HG03196 (cell line): ENCODE data around the gene TRIM71.

Source experiments
- ATAC-seq: cut with Tn5 transposase; IDR thresholded peaks from one replicate; pipeline ENCODE4 v1.9.1; 2021; ENCODE audit not compliant: unreplicated experiment

TRIM71 gene

DNA sequence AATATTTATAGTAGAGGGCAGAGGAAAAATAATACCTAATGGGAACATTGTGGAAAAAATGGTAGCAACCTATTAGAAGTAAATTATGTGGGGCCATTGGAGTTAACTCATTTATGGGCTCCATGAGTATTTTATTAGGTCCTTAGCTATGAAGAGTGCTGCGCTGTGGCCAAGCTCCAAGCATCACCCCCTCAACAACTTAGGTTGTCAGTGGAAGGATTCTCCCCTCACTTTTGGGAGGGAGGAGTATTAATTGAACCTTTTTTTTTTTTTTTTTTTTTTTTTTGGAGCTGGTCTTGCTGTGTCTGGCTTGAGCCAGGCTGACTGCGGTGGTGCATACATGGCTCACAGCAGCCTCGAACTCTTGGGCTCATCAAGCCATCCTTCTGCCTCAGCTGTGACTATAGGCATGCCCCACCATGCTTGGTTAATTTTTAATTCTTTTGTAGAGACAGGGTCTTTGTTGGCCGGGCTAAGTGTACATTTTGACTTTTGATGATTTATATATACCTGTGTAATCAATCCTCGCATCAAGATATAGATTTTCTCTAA lies 45.2 kb downstream of the TRIM71 start:
- no peak for ATAC-seq

DNA sequence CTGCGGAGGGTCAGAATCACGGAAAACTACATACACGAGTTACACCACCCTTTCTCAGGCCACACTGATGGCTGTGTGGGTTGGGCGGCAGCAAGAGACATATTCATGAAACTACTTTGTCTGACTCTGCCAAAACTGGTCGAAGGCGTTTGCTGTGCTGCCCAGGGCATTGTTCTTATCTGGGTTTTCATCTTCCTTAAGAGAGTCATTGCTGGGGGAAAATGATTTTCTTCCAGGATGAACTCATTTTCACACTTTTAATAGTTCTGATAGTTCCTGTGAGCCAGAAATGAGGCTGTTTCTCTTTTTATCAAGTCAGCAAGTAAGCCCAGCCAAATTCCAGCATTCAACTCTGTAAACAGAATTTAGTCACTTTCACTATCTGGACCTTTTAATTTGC lies 47.6 kb downstream of the TRIM71 start:
- no peak for ATAC-seq

DNA sequence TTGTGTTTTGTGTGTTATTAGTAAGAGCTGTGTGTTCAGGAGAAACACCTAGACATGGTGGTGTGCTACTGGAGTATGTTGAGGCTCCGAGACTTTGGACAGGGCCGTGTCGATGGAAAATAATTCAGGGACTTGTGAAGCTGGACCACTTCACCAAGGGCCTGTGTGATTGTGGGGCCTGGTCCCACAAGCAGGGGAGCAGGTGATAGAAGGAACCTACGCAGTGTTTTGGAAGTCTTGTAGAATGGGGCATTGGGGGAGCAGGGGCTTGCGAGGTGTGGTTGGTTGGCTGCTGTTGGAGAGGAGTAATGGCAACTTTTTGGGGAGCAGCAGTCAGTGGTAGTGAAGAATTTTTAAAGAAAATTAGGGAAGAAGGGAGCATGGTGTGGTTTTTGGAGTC lies 48.7 kb downstream of the TRIM71 start:
- no peak for ATAC-seq

DNA sequence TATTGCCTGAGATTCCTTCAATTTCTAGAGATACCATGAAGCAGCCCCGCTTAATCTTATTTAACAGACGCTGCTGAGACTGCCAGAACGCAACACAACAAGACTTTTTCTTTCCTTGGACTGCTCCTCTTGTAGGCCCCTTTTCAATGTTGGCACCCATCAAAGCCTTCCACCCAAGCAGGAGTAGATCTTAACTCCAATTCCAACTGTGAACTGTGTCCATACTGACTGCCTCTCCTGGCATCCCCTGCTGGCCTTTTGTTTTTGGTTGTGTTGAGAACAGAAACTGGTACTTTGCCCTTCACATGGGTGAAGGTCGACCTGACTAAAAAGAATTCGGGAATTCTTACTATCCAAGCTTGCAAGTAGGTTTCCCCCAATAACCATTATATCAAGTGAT lies 50.2 kb downstream of the TRIM71 start:
- no peak for ATAC-seq

DNA sequence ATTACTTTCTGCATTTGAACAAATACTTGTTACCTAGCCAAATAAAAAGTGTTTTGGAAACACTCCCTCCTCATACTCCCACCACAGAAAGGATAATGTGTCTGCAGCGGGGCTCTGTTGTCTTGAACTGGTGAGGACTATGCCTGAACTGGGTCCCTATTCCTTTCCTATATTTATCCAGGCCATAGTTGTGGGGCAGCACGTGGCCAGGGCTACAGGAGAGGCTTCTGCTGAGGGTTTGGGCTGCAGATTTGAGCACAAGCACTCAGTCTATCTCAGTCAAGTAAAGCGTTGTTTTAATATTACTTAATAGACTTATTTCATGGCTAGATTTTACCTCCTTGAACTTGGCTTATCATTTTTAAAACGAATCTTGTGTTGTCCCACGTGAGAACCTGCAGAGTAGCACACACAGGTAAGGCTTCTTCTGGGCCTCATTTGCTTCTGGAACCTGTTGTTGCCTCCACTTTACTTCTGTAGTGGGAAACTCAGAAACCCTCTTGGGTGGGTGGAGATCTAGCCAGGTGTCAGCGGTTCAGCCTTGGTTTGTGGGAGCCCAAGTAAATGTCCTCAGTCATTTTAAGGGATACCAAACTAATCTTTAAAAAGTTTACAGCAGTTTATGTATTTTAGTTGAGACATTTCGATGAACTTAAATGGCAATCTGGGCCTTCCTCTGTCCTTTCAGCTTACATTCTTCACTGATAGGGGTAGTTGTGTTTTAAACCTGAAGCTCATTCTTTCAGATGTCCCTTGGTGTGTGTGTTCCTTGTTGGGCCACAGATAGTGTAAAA lies 51.1 kb downstream of the TRIM71 start:
- ATAC-seq, result no peak

DNA sequence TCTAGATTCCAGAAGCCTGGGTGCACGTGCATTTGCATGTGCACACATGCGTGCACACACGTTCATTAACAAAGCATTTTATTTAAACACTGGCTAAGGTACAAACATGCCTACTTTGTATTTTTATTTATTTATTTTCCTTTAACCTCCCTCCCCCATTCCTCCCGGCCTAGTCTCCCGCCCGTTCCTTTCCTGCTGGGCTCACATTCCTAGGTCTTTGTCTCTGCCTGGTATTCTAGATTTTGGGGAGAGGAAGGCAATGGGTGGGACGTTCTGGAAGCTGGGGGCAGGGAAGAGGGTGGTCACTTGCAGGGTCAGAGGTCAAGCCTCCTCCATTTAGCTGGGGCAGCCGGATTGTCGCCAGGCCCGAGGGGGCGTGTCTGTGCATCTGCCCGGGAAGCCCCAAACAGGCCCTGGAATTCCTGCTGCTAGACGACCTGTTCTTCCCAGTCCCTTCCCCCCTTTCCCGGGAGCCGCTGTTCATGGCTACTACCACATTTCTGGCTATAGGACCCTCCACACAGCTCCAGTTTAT lies 51.8 kb downstream of the TRIM71 start:
- no peak for ATAC-seq

DNA sequence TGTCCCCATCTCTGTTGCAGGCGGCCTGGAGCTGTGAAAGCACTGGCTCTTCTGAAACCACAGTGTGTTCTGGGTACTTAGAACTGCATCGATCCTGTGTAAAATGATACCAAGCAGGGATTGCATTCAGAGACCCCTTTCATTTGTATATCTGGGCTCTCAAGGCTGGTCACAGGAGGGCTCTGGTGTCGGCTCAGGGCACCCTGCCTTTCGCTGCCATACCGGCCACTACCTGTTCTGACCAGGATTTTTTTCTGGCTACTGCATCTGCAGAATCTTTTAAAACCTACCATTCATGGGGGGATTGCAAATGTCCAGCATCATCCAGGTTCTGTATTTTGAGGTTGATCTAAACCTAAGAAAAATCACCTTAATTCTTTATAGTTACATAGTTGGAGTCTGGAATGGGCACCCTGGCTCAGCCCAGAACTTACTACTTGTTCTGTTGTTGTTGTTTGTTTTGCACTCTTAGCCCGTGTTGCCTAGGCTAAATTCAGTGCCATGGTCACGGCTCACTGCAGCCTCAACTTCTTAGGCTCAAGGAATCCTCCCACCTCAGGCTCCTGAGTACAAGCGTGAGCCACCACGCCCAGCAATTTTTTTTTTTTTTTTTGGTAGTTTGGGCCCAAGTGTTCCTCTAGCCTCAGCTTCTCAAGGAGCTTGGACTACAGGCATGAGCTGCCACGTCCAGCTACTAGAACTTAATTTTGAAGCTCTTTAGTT lies 52.7 kb downstream of the TRIM71 start:
- no peak for ATAC-seq

DNA sequence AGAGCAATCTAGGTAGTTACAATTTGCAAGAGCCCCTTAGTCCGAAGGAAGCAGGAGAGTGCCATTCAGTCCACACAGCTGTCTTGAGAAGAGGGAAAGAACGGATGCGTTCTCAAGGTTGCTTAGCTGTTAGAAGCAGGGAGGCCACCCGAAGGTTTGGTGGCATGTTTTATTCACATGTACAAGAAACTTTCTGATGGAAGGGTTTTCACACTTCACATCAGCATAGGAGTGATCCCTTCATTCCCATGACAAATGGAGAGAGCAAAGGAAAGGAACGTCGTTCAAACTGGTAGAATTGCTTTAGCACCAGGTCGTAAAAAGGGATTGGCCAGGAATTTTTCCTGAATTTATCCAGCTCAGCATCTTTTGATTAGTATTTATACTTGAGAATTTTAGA lies 53.5 kb downstream of the TRIM71 start:
- no peak for ATAC-seq

DNA sequence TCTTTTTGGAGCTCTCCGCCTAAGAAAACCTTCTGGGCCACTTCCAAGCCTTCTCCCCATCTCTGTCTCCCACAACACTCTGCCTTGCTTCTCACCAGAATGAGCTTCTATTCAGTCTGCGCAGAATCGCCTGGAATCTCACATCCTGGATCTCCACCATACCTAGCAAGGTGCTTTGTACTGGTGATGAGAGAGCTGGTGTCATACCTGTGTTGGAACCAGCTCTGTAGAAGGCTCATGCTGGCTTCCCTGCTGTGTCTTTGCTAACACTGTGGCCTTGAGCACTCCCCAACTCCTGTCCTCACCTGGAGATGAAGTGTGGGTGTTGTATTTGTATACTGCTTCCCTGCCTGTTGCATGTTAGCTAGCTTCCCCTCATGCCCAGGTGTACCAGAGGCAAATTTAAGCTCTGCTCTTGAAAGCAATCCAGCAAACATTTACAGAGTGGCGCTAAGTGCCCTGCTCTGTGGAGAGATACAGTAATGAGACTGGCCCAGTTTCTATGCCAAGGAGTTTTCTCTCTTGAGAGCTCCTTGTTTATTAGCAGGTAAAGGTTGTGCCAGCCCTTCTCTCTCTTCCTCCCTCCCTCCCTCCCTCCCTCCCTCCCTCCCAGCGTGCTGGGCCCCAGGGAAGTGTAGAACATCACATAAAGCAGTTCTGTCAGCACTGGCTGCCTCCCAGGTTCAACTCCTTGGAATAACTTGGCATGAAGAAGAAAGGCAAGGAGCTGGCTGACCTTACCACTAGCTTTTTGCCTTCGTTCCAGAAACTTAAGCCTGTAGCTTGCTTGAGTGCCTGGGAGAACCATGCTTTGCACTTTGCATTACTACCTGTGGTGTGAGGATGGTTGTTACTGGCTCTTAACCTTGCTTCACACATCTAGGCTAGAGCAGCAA lies 54.9 kb downstream of the TRIM71 start:
- ATAC-seq, result no peak

DNA sequence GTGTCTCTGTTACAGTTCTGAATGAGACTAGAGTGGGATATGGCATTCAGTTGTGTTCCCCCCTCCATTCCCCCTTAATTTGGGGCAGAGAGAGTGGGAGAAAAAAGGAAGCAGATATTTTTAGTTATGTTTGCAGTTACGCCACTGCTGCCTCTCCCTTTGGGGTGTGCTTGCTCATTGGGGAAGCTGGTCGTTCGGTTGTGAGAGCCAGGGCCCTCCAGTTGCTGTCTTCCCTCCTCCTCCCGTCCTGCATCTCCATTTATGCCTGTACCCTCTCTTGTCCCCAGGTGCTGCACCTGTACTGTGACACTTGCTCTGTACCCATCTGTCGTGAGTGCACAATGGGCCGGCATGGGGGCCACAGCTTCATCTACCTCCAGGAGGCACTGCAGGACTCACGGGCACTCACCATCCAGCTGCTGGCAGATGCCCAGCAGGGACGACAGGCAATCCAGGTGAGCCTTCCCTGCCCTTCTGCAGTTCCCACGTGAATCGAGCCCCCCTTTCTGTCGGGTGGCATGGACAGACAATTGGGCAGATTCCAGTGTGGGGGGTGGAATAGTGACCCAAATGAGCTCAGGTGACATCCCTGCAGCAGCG lies 55.8 kb downstream of the TRIM71 start:
- no peak for ATAC-seq

DNA sequence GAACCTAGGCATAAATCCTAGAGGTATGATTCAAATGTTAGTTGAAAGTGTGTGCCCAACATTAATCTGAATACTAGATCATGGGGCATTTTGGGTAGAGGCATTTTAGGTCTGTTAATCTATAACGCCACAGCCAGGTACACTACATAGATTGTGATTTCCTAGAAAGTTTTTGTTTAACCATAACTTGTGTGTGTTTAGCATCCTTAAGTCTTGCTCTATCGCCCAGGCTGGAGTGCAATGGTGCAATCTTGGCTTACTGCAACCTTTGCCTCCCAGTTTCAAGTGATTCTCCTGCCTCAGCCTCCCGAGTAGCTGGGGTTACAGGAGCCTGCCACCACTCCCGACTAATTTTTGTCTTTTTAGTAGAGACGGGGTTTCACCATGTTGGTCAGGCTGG lies 59.1 kb downstream of the TRIM71 start:
- no peak for ATAC-seq

DNA sequence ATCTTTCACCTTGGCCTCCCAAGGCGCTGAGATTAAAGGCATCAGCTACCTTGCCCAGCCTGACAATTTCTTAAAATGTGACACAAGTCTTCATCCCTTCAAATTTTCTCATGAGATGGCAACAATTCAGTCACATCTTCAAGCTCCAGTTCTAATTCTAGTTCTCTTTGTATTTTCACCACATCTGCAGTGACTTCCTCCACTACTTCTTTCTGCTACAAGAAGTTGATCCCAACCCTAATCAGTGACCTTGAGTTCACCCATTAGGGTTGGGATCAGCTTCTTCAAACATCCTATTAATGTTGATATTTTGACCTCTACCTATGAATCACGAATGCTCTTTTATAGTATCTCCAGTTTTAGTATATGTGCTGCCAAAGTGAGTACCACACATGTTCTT lies 59.8 kb downstream of the TRIM71 start:
- no peak for ATAC-seq

DNA sequence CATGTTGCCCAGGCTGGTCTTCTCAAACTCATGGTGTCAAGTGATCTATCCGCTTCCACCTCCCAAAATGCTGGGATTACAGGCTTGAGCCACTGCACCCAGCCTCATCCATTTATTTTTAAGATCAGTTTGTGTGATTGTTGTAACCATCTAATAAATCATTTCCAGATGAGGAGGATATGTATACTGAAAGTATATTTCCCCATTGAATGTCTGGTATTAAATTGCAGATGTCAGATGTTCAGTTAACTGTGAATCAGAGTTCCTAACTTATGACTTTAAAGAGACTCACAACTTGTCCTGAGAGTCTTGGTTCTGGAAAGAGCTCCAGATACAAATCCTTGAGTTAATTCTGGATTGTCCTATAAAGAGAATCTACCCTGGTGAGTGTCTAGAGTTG lies 62.4 kb downstream of the TRIM71 start:
- no peak for ATAC-seq

DNA sequence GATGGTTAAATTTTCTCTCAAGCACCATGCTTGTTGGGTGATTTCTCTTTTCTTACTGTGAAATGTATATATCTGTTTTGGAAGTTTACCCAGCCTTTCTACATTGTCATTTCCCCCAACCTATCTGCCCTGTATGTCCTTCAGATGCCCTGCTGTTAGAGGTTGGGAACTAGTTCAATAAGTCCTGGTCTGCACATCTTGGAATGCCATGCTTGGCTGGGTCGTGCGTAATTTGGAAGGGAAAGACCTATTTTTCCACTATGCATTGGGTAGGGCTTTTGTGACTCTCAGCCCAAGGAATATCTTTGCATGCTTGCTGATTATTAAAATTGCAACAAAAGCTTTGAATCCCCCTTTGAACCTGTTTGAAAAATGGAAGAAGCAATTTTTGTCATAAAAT lies 63.8 kb downstream of the TRIM71 start:
- ATAC-seq, result no peak

DNA sequence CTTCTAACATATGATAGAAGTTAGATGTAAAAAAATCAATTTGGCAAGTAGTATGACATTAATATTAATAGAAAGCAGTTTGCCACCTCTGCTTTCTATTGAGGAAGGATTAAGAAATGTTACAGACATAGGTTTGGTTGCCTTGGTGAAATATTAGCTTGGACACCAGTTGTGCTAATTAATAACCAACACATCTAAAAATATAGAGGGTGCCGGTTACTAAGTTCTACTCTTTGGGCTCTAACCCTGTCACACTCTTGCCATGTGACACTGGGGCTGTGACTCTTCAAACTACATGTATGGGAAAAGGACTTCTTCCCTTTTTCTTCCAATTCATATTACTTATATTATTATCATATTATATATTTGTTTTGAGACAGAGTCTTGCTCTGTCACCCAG lies 64.4 kb downstream of the TRIM71 start:
- ATAC-seq, result peak; percentile 53

DNA sequence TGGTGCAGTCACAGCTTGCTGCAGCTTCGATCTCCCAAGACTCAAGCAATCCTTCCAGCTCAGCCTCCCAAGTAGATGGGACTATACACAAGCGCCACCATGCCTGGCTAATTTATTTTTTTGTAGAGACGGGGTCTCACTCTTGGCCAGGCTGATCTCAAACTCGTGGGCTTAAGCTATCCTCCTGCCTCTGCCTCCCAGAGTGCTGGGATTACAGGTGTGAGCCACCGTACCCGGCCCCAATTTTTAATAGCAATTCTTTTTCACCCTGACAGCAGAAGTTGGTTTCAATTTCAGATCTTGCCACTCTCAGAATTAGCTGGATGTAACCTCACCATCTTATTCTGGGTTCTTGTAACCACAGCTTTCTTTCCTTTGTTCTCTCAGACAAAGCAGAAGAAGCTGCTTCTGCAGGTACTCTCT lies 64.8 kb downstream of the TRIM71 start:
- peak; percentile 76 for ATAC-seq

DNA sequence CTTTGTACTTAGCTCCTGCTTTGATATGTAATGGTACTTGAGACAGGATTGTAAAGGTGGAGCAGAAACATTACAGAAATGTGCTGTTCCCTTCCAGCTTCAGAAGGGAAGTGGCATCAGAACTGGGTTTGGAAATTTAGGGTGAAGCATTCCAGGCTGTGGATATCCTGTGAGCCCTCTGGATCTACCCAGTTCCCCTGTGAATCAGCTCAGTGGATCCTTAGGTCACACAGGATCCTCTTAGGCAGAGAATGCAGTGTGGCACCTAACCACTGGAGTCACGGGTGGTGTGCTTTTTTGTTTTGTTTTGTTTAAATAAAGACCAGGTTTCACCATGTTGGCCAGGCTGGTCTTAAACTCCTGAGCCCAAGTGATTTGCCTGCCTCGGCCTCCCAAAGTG lies 66.0 kb downstream of the TRIM71 start:
- ATAC-seq, result no peak

DNA sequence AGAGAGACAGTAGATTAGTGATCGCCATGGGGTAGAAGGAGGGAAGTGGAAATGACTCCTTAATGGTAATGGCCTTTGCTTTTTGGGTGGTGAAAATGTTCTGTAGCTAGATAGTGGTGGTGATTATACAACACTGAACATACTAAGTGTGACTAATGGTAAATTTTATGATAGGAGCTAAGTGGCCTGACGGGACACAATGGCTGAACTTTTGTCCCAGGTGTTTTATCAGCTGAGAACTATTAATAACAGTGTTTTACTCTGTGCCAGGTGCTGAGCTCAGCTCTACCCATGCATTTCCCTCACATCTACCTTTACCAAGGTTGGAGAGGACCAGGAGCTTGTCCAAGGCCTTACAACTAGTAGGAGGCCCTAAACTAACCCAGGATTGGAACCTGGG lies 66.8 kb downstream of the TRIM71 start:
- no peak for ATAC-seq

DNA sequence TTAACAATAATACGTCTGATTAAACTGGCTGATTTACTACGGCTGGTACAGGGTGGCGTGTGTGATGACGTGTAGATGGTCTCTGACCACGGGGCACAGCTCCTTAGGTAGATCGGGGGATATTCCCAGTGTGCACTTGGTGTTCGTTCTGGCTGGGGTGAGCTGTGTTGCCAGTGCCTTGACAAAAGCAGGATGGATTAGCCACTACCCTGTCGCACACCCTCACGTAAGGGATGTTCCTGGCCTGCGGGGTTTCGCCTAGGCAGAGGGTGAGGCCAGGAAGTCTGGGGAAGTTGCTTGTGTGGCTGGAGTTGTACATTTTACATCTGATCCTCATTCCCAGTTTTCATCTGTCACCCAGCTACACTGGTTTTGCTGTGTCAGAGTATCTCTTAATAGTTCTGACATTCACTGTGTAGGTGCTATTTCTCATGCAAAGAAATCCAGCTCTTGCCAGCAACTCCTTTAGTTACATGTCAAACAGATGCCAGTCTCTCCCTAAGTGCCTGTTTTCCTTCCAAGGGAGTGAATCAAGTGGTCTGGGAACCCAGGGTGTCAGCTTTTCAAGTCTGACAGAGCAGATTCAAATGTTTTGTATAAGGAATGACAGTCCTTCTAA lies 67.6 kb downstream of the TRIM71 start:
- no peak for ATAC-seq

DNA sequence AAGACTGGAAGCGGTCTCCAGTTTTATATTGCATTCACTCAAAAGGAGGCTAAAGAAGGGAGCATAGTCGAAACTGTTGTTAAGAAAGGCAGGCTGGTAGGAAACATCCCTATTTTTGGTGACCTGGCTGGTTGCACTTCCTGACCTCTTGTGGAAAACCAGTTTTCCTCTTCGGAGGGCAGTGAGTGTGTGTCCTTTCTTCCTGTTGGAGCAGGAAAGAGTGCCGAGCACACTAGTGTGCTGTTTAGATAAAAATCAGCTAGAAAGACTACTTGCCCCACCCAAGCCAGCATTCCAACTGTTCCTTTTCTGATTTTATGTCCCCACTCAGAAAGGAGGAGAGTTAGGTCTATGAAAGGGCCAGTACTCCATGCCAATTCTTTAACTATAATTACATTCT lies 68.5 kb downstream of the TRIM71 start:
- no peak for ATAC-seq
